Vagina (tissue), 2 donors: ENCODE measurements around the gene SHC1.

Experiments
- CTCF ChIP-seq, 3 experiments: fragments of 450-650 bp in 2 of 3; fragments of 200-600 bp in 1 of 3; sonication (generic) in 1 of 3; IDR thresholded peaks; one replicate each; pipeline ENCODE4 v1.5.1; 2017 to 2019; ENCODE audit warnings: antibody characterized with exemption in 3 of 3, mild to moderate bottlenecking in 2 of 3, moderate library complexity in 2 of 3
- POLR2AphosphoS5 ChIP-seq, 2 donors: sonication (generic); formaldehyde crosslinking; IDR thresholded peaks; one replicate each; pipeline ENCODE4 v1.9.0; 2017; ENCODE audit warnings: antibody characterized with exemption in 2 of 2, mild to moderate bottlenecking in 2 of 2, low read depth in 1 of 2; ENCODE audit not compliant: insufficient read depth in 1 of 2

DNA sequence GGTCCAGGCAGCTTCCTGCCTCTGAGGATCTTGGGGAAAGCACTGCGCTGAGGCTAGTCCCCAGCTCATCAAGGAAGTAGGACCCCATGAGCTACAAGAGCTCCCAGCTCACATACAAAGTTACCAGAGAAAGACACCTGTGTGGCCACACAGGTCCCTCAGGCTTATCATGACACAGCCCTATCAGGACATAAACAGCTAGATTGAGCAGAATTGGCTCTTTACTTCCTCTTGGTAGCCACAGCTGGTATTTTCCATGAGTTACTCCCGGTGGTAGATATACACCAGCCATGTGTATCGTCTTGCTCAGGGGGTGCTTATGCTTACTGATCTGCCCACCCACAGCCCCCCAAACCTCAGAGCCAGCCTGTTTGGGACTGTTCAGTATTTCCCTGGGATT, 24.0 kb upstream of the SHC1 start:
- TF ChIP-seq CTCF (IDR thresholded peaks at IDR 0.05) = no peak
- no peak for TF ChIP-seq POLR2AphosphoS5 (IDR thresholded peaks at IDR 0.05; ENCODE audit: insufficient read depth in 1 of 2, low read depth in 1 of 2)
